H1 (cell line): ENCODE measurements around the gene MLPH. TPM values are rescaled to one million over a fixed set of nuclear protein-coding genes. Genes with fewer than 3 reads are reported as not detected.

Experiments
- CTCF ChIA-PET: fragments of 300-600 bp; sonication (Branson Sonifier 250); formaldehyde crosslinking; loops from one replicate; lab custom pipeline; 2021; ENCODE audit not compliant: partially characterized antibody; lab: Charles Lee
- POLR2A ChIA-PET: fragments of 300-600 bp; sonication (Branson Sonifier 250); formaldehyde crosslinking; loops from one replicate; lab custom pipeline; 2021; ENCODE audit warnings: inconsistent platforms; ENCODE audit not compliant: partially characterized antibody; lab: Charles Lee
- DNase-seq, 2 experiments: peaks; one replicate each; pipeline versions ENCODE4 v3.0.0 to v3.0.0-alpha.2; 2010 to 2022; ENCODE audit warnings: low spot score in 2 of 2, low read depth in 1 of 2, mixed read lengths in 1 of 2
- FAIRE-seq: peaks from 2 replicates; lab custom pipeline; 2011; peaks lifted over from hg19 to GRCh38; lab: Jason Lieb, UNC
- H2AFZ ChIP-seq: 2 replicates; pipeline ENCODE4 v1.8.1; 2012; ENCODE audit warnings: low read length, inconsistent platforms
- H2AK5ac ChIP-seq: 2 replicates; pipeline ENCODE4 v1.6.1; 2013; ENCODE audit warnings: low read depth, low read length
- H2BK120ac ChIP-seq: replicated peaks from 2 replicates; pipeline ENCODE3; 2013; ENCODE audit warnings: low read depth, low read length, inconsistent platforms
- H2BK12ac ChIP-seq: 2 replicates; pipeline ENCODE4 v1.6.1; 2013; ENCODE audit warnings: low read depth, low read length
- H2BK15ac ChIP-seq: 2 replicates; pipeline ENCODE4 v1.6.1; 2013; ENCODE audit warnings: low read length
- H2BK20ac ChIP-seq: 2 replicates; pipeline ENCODE4 v1.6.1; 2013; ENCODE audit warnings: low read length
- H2BK5ac ChIP-seq: 2 replicates; pipeline ENCODE4 v1.6.1; 2013; ENCODE audit warnings: low read depth, low read length
- H3K14ac ChIP-seq: 2 replicates; pipeline ENCODE4 v1.6.1; 2013; ENCODE audit warnings: inconsistent platforms; ENCODE audit not compliant: insufficient read length
- H3K18ac ChIP-seq: 2 replicates; pipeline ENCODE4 v1.6.1; 2013; ENCODE audit warnings: low read length; ENCODE audit errors: extremely low read depth
- H3K23ac ChIP-seq: 2 replicates; pipeline ENCODE4 v1.6.1; 2013; ENCODE audit warnings: inconsistent platforms; ENCODE audit not compliant: insufficient read length
- H3K23me2 ChIP-seq: 2 replicates; pipeline ENCODE4 v1.6.1; 2013; ENCODE audit warnings: low read depth, low read length
- H3K27ac ChIP-seq: 2 replicates; pipeline ENCODE4 v1.6.1; 2011; ENCODE audit warnings: low read depth, low read length, inconsistent platforms
- H3K27me3 ChIP-seq, 4 experiments: replicated peaks in 1 of 4; 1 replicate in 1 of 4; 2 replicates in 3 of 4; pipeline versions ENCODE4 v1.6.1 to v1.8.1; 2011 to 2013; ENCODE audit warnings: low read length in 3 of 4, mild to moderate bottlenecking in 3 of 4, inconsistent platforms in 2 of 4, mixed read lengths in 2 of 4, moderate library complexity in 1 of 4; ENCODE audit not compliant: control insufficient read depth in 3 of 4, insufficient read depth in 3 of 4; ENCODE audit errors: extremely low read depth in 1 of 4
- H3K36me3 ChIP-seq, 4 experiments: 2 replicates each; pipeline versions ENCODE4 v1.6.1 to v1.8.1; 2011 to 2013; ENCODE audit warnings: mild to moderate bottlenecking in 4 of 4, low read length in 3 of 4, moderate library complexity in 2 of 4, control low read depth in 1 of 4, inconsistent platforms in 1 of 4; ENCODE audit not compliant: insufficient read depth in 4 of 4, control insufficient read depth in 2 of 4
- H3K4ac ChIP-seq: replicated peaks from 2 replicates; pipeline ENCODE3; 2013; ENCODE audit warnings: low read length, low read depth, mixed read lengths, inconsistent platforms; ENCODE audit not compliant: insufficient read length
- H3K4me1 ChIP-seq, 4 experiments: replicated peaks in 1 of 4; 1 replicate in 1 of 4; 2 replicates in 3 of 4; pipeline versions ENCODE4 v1.6.1 to v1.8.1; 2011 to 2013; ENCODE audit warnings: low read length in 3 of 4, inconsistent platforms in 2 of 4, mixed read lengths in 1 of 4; ENCODE audit not compliant: insufficient read depth in 4 of 4, control insufficient read depth in 3 of 4
- H3K4me2 ChIP-seq, 2 experiments: 2 replicates each; pipeline versions ENCODE4 v1.6.1 to v1.8.1; 2011 to 2013; ENCODE audit warnings: low read depth in 2 of 2, low read length in 2 of 2, control low read depth in 1 of 2, inconsistent platforms in 1 of 2, mild to moderate bottlenecking in 1 of 2; ENCODE audit not compliant: insufficient read depth in 1 of 2
- H3K4me3 ChIP-seq, 4 experiments: fragments of 200-600, 300-600 bp in 1 of 4; sonication (generic), shearing (Covaris generic), sonication (Bioruptor Twin) in 1 of 4; 2 replicates each; pipeline versions ENCODE4 v1.5.1 to v1.8.1; 2011 to 2016; ENCODE audit warnings: low read length in 4 of 4, low read depth in 3 of 4, control low read depth in 2 of 4, inconsistent platforms in 2 of 4, mild to moderate bottlenecking in 2 of 4, mixed read lengths in 1 of 4, moderate library complexity in 1 of 4; ENCODE audit not compliant: insufficient read depth in 2 of 4; ENCODE audit errors: extremely low read depth in 1 of 4
- H3K56ac ChIP-seq: replicated peaks from 2 replicates; pipeline ENCODE3; 2013; ENCODE audit warnings: low read depth, mild to moderate bottlenecking, mixed read lengths, low read length, inconsistent platforms; ENCODE audit not compliant: insufficient read length
- H3K79me1 ChIP-seq: 2 replicates; pipeline ENCODE4 v1.6.1; 2013; ENCODE audit warnings: low read depth, low read length, control low read depth
- H3K79me2 ChIP-seq, 2 experiments: 2 replicates each; pipeline versions ENCODE4 v1.6.1 to v1.8.1; 2012 to 2013; ENCODE audit warnings: low read length in 2 of 2, mild to moderate bottlenecking in 2 of 2, inconsistent platforms in 1 of 2; ENCODE audit not compliant: insufficient read depth in 2 of 2, control insufficient read depth in 1 of 2
- H3K9ac ChIP-seq, 4 experiments: replicated peaks in 1 of 4; 1 replicate in 1 of 4; 2 replicates in 3 of 4; pipeline versions ENCODE4 v1.6.1 to v1.8.1; 2011 to 2013; ENCODE audit warnings: low read depth in 3 of 4, low read length in 3 of 4, control low read depth in 2 of 4, mild to moderate bottlenecking in 2 of 4, moderate library complexity in 2 of 4, inconsistent platforms in 1 of 4; ENCODE audit errors: extremely low read depth in 1 of 4
- H3K9me3 ChIP-seq, 2 experiments: 2 replicates each; pipeline versions ENCODE4 v1.6.1 to v1.8.1; 2012 to 2013; ENCODE audit warnings: mild to moderate bottlenecking in 2 of 2, moderate library complexity in 2 of 2, control low read depth in 1 of 2, inconsistent platforms in 1 of 2, low read depth in 1 of 2, low read length in 1 of 2, mixed read lengths in 1 of 2; ENCODE audit not compliant: insufficient read depth in 2 of 2
- H4K20me1 ChIP-seq, 2 experiments: replicated peaks in 1 of 2; 2 replicates each; pipeline versions ENCODE3 to v1.8.1; 2011 to 2013; ENCODE audit warnings: inconsistent platforms in 2 of 2, low read length in 2 of 2, mild to moderate bottlenecking in 1 of 2; ENCODE audit not compliant: insufficient read depth in 2 of 2, control insufficient read depth in 1 of 2
- H4K5ac ChIP-seq: 2 replicates; pipeline ENCODE4 v1.6.1; 2013; ENCODE audit warnings: low read length, low read depth, mixed read lengths, inconsistent platforms; ENCODE audit not compliant: insufficient read length
- H4K8ac ChIP-seq: 2 replicates; pipeline ENCODE4 v1.8.0; 2013; ENCODE audit warnings: mild to moderate bottlenecking, moderate library complexity, low read length, inconsistent platforms; ENCODE audit not compliant: insufficient read depth; ENCODE audit errors: extremely low read depth
- H4K91ac ChIP-seq: replicated peaks from 2 replicates; pipeline ENCODE3; 2013; ENCODE audit warnings: low read length, mixed read lengths, inconsistent platforms; ENCODE audit not compliant: insufficient read length
- BRCA1 ChIP-seq: IDR thresholded peaks from 2 replicates; pipeline ENCODE4 v1.6.1; 2012; ENCODE audit warnings: low read depth, low read length, improper control_type of control experiment
- EZH2 ChIP-seq: fragments of 200-600 bp; sonication (generic); IDR thresholded peaks from 2 replicates; pipeline ENCODE4 v1.7.1; 2012; ENCODE audit warnings: low read depth, mild to moderate bottlenecking, moderate library complexity, low read length, inconsistent platforms; ENCODE audit not compliant: severe bottlenecking
- GTF2F1 ChIP-seq: IDR thresholded peaks from 2 replicates; pipeline ENCODE4 v1.6.1; 2012; ENCODE audit warnings: low read depth, low read length, improper control_type of control experiment, borderline replicate concordance
- RAD21 ChIP-seq, 2 experiments: IDR thresholded peaks in 1 of 2; conservative IDR thresholded peaks in 1 of 2; 2 replicates each; pipeline ENCODE4 v1.6.1; 2011; ENCODE audit warnings: low read depth in 2 of 2, low read length in 2 of 2, improper control_type of control experiment in 1 of 2, inconsistent platforms in 1 of 2, mild to moderate bottlenecking in 1 of 2, moderate library complexity in 1 of 2
- SIN3A ChIP-seq, 2 experiments: IDR thresholded peaks in 1 of 2; conservative IDR thresholded peaks in 1 of 2; 2 replicates each; pipeline ENCODE4 v1.6.1; 2011 to 2012; ENCODE audit warnings: low read length in 2 of 2, improper control_type of control experiment in 1 of 2, low read depth in 1 of 2, mild to moderate bottlenecking in 1 of 2
- TAF7 ChIP-seq: optimal IDR thresholded peaks from 2 replicates; pipeline ENCODE3; 2011; ENCODE audit warnings: low read depth, mild to moderate bottlenecking, inconsistent platforms, low read length, moderate library complexity, borderline replicate concordance
- WGBS, 2 experiments: shearing (Covaris generic) in 1 of 2; methylation state at CpG; one replicate each; pipeline versions ENCODE4 v1.1.6 to v1.1.7; 2013 to 2015; ENCODE audit warnings: low lambda C conversion rate in 2 of 2, mixed read lengths in 2 of 2, inconsistent platforms in 1 of 2, low coverage in 1 of 2, missing lambda C conversion rate in 1 of 2; ENCODE audit not compliant: insufficient replicate concordance in 2 of 2, insufficient coverage in 1 of 2, insufficient read length in 1 of 2; ENCODE audit errors: extremely low coverage in 1 of 2, missing lambda C conversion rate in 1 of 2; 5-methylcytosine and 5-hydroxymethylcytosine counted together
- polyA plus RNA-seq, 7 experiments: library from polyadenylated mRNA; depleted of rRNA in 3 of 7; stranded (reverse) in 5 of 7; unstranded in 2 of 7; fragments of >200 nt in 5 of 7; fragments of 200-250 nt in 2 of 7; gene quantifications; 1 replicate in 5 of 7; 2 replicates in 1 of 7; 4 replicates in 1 of 7; pipeline versions ENCODE4 v1.2.1 to v1.2.3, GENCODE V29; 2011 to 2013; ENCODE audit warnings: missing spikeins in 2 of 7, mixed read lengths in 2 of 7
- total RNA-seq: library from RNA; stranded (reverse); fragmentation: NEBNext Ultra II Directional; extraction: Animal tissue kit (Norgen Biotek cat#: 25700); gene quantifications from 2 replicates; pipeline ENCODE4 v1.2.1, GENCODE V29; 2021

Gene MLPH
- total and polyA plus RNA-seq, 2 of the 8 experiments (the other 6 are each of a cell fraction or from before 2014, with no cell fraction given) = 12.7 to 17.0 TPM

DNA sequence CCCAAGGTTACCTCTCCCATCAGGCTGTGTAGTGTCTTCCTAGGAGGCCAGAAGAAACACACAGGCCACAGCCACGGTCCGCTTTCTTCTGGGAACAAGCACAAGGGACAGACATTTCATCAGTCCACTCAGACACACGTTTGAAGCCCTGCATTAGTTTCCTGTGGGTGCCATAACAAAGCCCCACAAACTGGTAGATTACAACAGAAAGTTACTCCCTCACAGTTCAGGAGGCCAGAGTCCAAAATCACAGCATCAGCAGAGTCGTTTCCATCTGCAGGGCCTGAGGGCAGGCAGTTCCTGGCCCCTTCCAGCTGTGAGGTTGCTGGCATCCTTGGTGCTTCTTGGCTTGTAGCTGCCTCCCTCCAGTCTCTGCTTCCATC, 70.6 kb downstream of the MLPH start:
- Histone ChIP-seq H4K91ac (no peak overlapping the region), H3K56ac (no peak overlapping the region), H3K4ac (no peak overlapping the region), H3K9ac (no peak overlapping the region), H3K79me1 (no peaks in the 10 kb centered on the region), H3K14ac (no peak overlapping the region), H3K9me3 (peaks cover 12 to 14% of the 10 kb centered on the region in 2 experiments; a peak in 3 of 4 replicates), H4K20me1 (no peaks in the 10 kb centered on the region), H3K27me3 (no peaks in the 10 kb centered on the region; a peak in 1 of 7 replicates), H2BK20ac (no peak overlapping the region), H2BK5ac (no peak overlapping the region), H3K79me2 (no peaks in the 10 kb centered on the region), H3K18ac (no peak overlapping the region), H3K4me3 (no peak overlapping the region), H2BK15ac (no peak overlapping the region), H3K27ac (no peak overlapping the region), H2BK120ac (no peak overlapping the region), H4K8ac (no peak overlapping the region; the same call in 1 of the 2 replicates), H3K4me2 (no peak overlapping the region), H2AFZ (no peak overlapping the region), H2AK5ac (no peak overlapping the region), H3K4me1 (no peaks in the 10 kb centered on the region), H3K23me2 (no peaks in the 10 kb centered on the region), H3K23ac (no peak overlapping the region), H2BK12ac (no peak overlapping the region), H4K5ac (no peak overlapping the region), H3K36me3 (peaks cover 0 to 25% (median 12%) of the 10 kb centered on the region in 4 experiments; a peak in 4 of 8 replicates)
- DNase-seq (no peak), FAIRE-seq (no peak)
- ChIA-PET POLR2A (interaction anchor here (1.1 kb wide), 1 partner anchor 28 kb away, joined by 4 read pairs; no protein-coding TSS in a partner anchor), CTCF (interaction anchor here (0.8 to 5.6 kb wide), 5 partner anchors 8 to 86 kb away, joined by 3 to 25 read pairs (median 4); no protein-coding TSS in a partner anchor)
- 87% methylated on average over 4 of the region's 4 CpGs; no CpG with 5 or more reads in 1 of the 2 experiments for WGBS, 2 experiments
- no peak for TF ChIP-seq RAD21 (IDR thresholded peaks at IDR 0.05 in 1 of 2, conservative IDR thresholded peaks at IDR 0.05 in 1 of 2; ENCODE audit: low read depth in 2 of 2, low read length in 2 of 2)
- TF ChIP-seq EZH2 = no peak
- TF ChIP-seq TAF7 = no peak
- TF ChIP-seq BRCA1 = no peak
- no peak for TF ChIP-seq SIN3A (conservative IDR thresholded peaks at IDR 0.05 in 1 of 2, IDR thresholded peaks at IDR 0.05 in 1 of 2; ENCODE audit: low read depth in 1 of 2, low read length in 2 of 2)
- TF ChIP-seq GTF2F1 = no peak
